ENCODE measurements around the gene KIF26A. TPM values are rescaled to one million over a fixed set of nuclear protein-coding genes. Genes with fewer than 3 reads are reported as not detected.

Gene KIF26A
- total RNA-seq, 1 donor from 2014 or later: 0.60 TPM

- Mint-ChIP-seq H3K27me3 (ENCODE audit: low read depth) (peaks cover 31% of the 10 kb centered on the region), H3K9me3 (ENCODE audit: low read depth) (peaks cover 28% of the 10 kb centered on the region), H3K4me3 (ENCODE audit: unreplicated experiment) (no peak overlapping the region), H3K27ac (ENCODE audit: unreplicated experiment) (no peak overlapping the region), H3K36me3 (ENCODE audit: low read depth) (peaks cover 9% of the 10 kb centered on the region), H3K4me1 (ENCODE audit: low read depth) (no peaks in the 10 kb centered on the region)
- TF ChIP-seq CTCF (IDR thresholded peaks at IDR 0.05): no peak
- no peak for DNase-seq (ENCODE audit: low spot score)
Observed at GRCh38 chr14:104123879-104124278, 14.5 kb upstream of the KIF26A start.

GRCh38 chr14:104125011-104125410, 13.4 kb upstream of the KIF26A start:
- Mint-ChIP-seq H3K36me3 (ENCODE audit: low read depth) (peaks cover 11% of the 10 kb centered on the region), H3K9me3 (ENCODE audit: low read depth) (peaks cover 37% of the 10 kb centered on the region), H3K4me1 (ENCODE audit: low read depth) (no peaks in the 10 kb centered on the region), H3K27ac (ENCODE audit: unreplicated experiment) (no peak overlapping the region), H3K4me3 (ENCODE audit: unreplicated experiment) (no peak overlapping the region), H3K27me3 (ENCODE audit: low read depth) (peaks cover 30% of the 10 kb centered on the region)
- no peak for DNase-seq (ENCODE audit: low spot score)
- no peak for TF ChIP-seq CTCF (IDR thresholded peaks at IDR 0.05)

DNA sequence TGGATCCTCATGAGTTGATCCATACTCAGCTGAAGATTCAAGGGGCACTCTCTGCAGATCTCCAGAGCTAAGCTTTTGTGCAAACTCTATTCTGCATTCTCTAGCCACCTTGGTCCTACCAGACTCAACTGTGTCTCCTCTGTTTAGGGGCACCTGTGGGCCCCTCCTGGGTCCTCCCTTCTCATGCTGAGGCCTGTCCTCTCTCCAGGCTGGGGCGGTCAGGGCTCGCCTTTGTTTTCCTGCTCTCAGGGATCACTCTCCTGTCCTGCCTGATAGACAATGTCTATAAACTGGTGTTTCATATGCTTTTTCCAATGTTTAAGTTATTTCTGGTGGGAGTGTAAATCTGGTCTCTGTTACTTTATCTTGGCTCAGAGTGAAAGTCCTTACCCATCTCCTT, 11.6 kb upstream of the KIF26A start:
- Mint-ChIP-seq H3K27me3 (ENCODE audit: low read depth) (peaks cover 20% of the 10 kb centered on the region), H3K4me3 (ENCODE audit: unreplicated experiment) (no peak overlapping the region), H3K36me3 (ENCODE audit: low read depth) (peaks cover 11% of the 10 kb centered on the region), H3K4me1 (ENCODE audit: low read depth) (no peaks in the 10 kb centered on the region), H3K9me3 (ENCODE audit: low read depth) (peaks cover 35% of the 10 kb centered on the region), H3K27ac (ENCODE audit: unreplicated experiment) (no peak overlapping the region)
- TF ChIP-seq CTCF (IDR thresholded peaks at IDR 0.05): no peak
- peak; percentile 30 for DNase-seq (ENCODE audit: low spot score)

DNA sequence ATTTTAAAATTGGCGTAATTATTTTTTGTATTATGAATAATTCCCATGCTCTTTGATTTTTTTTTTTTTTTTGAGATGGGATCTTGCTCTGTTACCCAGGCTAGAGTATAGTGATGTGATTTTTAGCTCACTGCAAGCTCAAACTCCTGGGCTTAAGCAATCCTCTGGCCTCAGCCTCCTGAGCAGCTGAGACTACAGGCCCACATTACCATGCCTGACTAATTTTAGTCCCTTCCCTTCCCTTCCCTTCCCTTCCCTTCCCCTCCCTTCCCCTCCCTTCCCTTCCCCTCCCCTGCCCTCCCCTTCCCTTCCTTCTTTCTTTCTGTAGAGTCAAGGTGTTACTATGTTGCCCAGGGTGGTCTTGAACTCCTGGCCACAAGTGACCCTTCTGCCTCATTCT, 9.4 kb upstream of the KIF26A start:
- H3K27ac Mint-ChIP-seq (ENCODE audit: unreplicated experiment): no peak overlapping the region
- no peak for TF ChIP-seq CTCF (IDR thresholded peaks at IDR 0.05)
- no peak for DNase-seq (ENCODE audit: low spot score)
- H3K4me3 Mint-ChIP-seq (ENCODE audit: unreplicated experiment): no peak overlapping the region
- peaks cover 8% of the 10 kb centered on the region for H3K36me3 Mint-ChIP-seq (ENCODE audit: low read depth)
- H3K27me3 Mint-ChIP-seq (ENCODE audit: low read depth): peaks cover 33% of the 10 kb centered on the region
- H3K4me1 Mint-ChIP-seq (ENCODE audit: low read depth): no peaks in the 10 kb centered on the region
- H3K9me3 Mint-ChIP-seq (ENCODE audit: low read depth): peaks cover 31% of the 10 kb centered on the region

GRCh38 chr14:104129556-104129955, 8.8 kb upstream of the KIF26A start:
- no peak for DNase-seq (ENCODE audit: low spot score)
- no peak for TF ChIP-seq CTCF (IDR thresholded peaks at IDR 0.05)
- Mint-ChIP-seq H3K27me3 (ENCODE audit: low read depth) (peaks cover 34% of the 10 kb centered on the region), H3K4me1 (ENCODE audit: low read depth) (no peaks in the 10 kb centered on the region), H3K36me3 (ENCODE audit: low read depth) (peaks cover 7% of the 10 kb centered on the region), H3K9me3 (ENCODE audit: low read depth) (peaks cover 29% of the 10 kb centered on the region), H3K27ac (ENCODE audit: unreplicated experiment) (no peak overlapping the region), H3K4me3 (ENCODE audit: unreplicated experiment) (no peak overlapping the region)
